HG03520 (cell line): Measurements from ENCODE around the gene CUEDC2.

Source experiments
- ATAC-seq: cut with Tn5 transposase; IDR thresholded peaks from one replicate; pipeline ENCODE4 v1.9.1; 2021; ENCODE audit warnings: mild to moderate bottlenecking, moderate library complexity; ENCODE audit not compliant: unreplicated experiment

The CUEDC2 gene

DNA sequence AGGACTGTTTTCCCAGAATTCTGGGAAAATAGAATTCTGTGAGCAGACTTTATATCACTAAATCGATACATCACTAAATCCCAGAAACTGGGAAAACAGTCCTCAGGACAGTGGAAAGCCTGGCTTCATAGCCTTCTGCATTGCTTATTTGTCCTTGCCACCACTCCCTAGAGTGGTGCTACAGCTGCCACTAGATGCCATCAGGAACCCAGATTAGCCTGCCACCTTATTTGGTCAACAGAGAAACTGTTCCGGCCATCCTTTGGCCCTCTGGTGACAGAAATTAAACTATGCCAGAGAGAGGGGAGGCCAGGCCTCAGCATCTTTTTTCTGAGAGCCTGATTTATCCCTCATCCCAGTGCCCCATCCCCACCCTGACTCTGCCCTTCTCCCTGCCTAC is 56.5 kb downstream of the CUEDC2 start:
- ATAC-seq = no peak

- ATAC-seq = no peak
Observed at GRCh38 chr10:102375250-102375649, 57.1 kb downstream of the CUEDC2 start.
